ENCODE data around the gene EMP1. TPM values are rescaled to one million over a fixed set of nuclear protein-coding genes. Genes with fewer than 3 reads are reported as not detected.

EMP1 gene
- total and polyA plus RNA-seq, 9 of the 15 experiments (the other 6 are each of a cell fraction or from before 2014, with no cell fraction given) = 0.10 to 0.60 TPM; not detected in 7

- H2AFZ ChIP-seq (ENCODE audit: low read depth, low read length) = no peak overlapping the region
- 6% methylated on average over 3 of the region's 3 CpGs for WGBS (ENCODE audit: insufficient coverage, low coverage, missing lambda C conversion rate)
- intact Hi-C loops (cut with micrococcal nuclease) = no loop called here
- TF ChIP-seq CEBPG (CRISPR knock-in tag; IDR thresholded peaks at IDR 0.05) (no peak), CEBPG (tag; conservative IDR thresholded peaks at IDR 0.05 in 1 of 2, IDR thresholded peaks at IDR 0.05 in 1 of 2) (no peak), KLF16 (IDR thresholded peaks at IDR 0.05) (no peak), ZNF143 (CRISPR knock-in tag; IDR thresholded peaks at IDR 0.05) (no peak), DNMT1 (IDR thresholded peaks at IDR 0.05) (no peak), ZNF121 (CRISPR knock-in tag; conservative IDR thresholded peaks at IDR 0.05) (no peak), HDGF (IDR thresholded peaks at IDR 0.05) (no peak), PHTF2 (CRISPR knock-in tag; IDR thresholded peaks at IDR 0.05) (no peak), GTF3C2 (IDR thresholded peaks at IDR 0.05; ENCODE audit: borderline replicate concordance, extremely low read depth, insufficient read length) (no peak), BRF1 (IDR thresholded peaks at IDR 0.05; ENCODE audit: borderline replicate concordance, extremely low read depth, insufficient read length) (no peak), MBD1 (CRISPR knock-in tag; IDR thresholded peaks at IDR 0.05) (no peak), CREBBP (IDR thresholded peaks at IDR 0.05; ENCODE audit: low read depth, low read length) (no peak), ZHX1 (conservative IDR thresholded peaks at IDR 0.05; ENCODE audit: low read length) (no peak), C11orf30 (IDR thresholded peaks at IDR 0.05; ENCODE audit: low read depth) (no peak)
- no peak overlapping the region for H3K9ac ChIP-seq (ENCODE audit: insufficient read depth in 1 of 2, low read depth in 2 of 2, low read length in 2 of 2)
- no peak overlapping the region for H3K27ac ChIP-seq (ENCODE audit: extremely low read depth, low read depth, low read length)
- no peaks in the 10 kb centered on the region for H4K20me1 ChIP-seq (replicated peaks; ENCODE audit: control insufficient read depth, insufficient read depth, low read length)
- FAIRE-seq (no peak), ATAC-seq (no peak), DNase-seq (ENCODE audit: extremely low read depth in 1 of 4, low spot score in 3 of 4) (no peak)
- no peaks in the 10 kb centered on the region for H3K4me1 ChIP-seq (replicated peaks in 1 of 2; ENCODE audit: control insufficient read depth in 2 of 2, insufficient read depth in 2 of 2, low read length in 2 of 2)
- H3K36me3 ChIP-seq (ENCODE audit: control insufficient read depth, insufficient read depth, low read length) = no peaks in the 10 kb centered on the region
- H3K4me3 ChIP-seq = no peak overlapping the region
- no peaks in the 10 kb centered on the region for H3K79me2 ChIP-seq (ENCODE audit: control insufficient read depth, insufficient read depth, low read length)
- ChIA-PET CTCF (ENCODE audit: low intra/inter-chr PET ratio) (no interaction called here), POLR2A (no interaction called here)
- BruUV-seq (replicated peaks) = no TSS peak
- H3K9me3 ChIP-seq (replicated peaks; ENCODE audit: control insufficient read depth, insufficient read depth, low read depth, low read length) = no peaks in the 10 kb centered on the region
- H3K27me3 ChIP-seq (ENCODE audit: control insufficient read depth in 2 of 2, insufficient read depth in 2 of 2, low read length in 2 of 2) = no peaks in the 10 kb centered on the region
- H3K4me2 ChIP-seq (ENCODE audit: insufficient read depth, low read length) = no peak overlapping the region
- no peaks in the 10 kb centered on the region for H3K9me1 ChIP-seq (ENCODE audit: control insufficient read depth, insufficient read depth, low read length)
- in situ Hi-C loops (cut with MboI) = no loop called here
These were observed 48.1 kb upstream of the EMP1 start for GRCh38 chr12:13148485-13148847.
